B cell (primary cell): ENCODE data around the gene ARHGAP26. TPM values are rescaled to one million over a fixed set of nuclear protein-coding genes. Genes with fewer than 3 reads are reported as not detected.

ENCODE experiments used
- ATAC-seq: fragments of 200-7000 bp; cut with Tn5 transposase; one replicate; pipeline ENCODE4 v1.10.0; 2021; ENCODE audit warnings: low read depth, mild to moderate bottlenecking, moderate number of reproducible peaks, moderate library complexity
- CTCF ChIA-PET: fragments of 350-600 bp; sonication (Branson Sonifier 250); formaldehyde crosslinking; loops from one replicate; lab custom pipeline; 2021; ENCODE audit warnings: antibody characterized with exemption, inconsistent platforms; lab: Charles Lee
- POLR2A ChIA-PET: fragments of 350-600 bp; sonication (Branson Sonifier 250); formaldehyde crosslinking; loops from one replicate; lab custom pipeline; 2021; ENCODE audit warnings: antibody characterized with exemption; lab: Charles Lee
- DNase-seq: peaks from one replicate; pipeline ENCODE4 v3.0.0; 2013
- H2AFZ ChIP-seq: 2 replicates; pipeline ENCODE4 v1.6.1; 2012; ENCODE audit warnings: mild to moderate bottlenecking, low read depth, low read length; ENCODE audit not compliant: insufficient read depth, poor library complexity, severe bottlenecking
- H3K27ac ChIP-seq, 2 donors: 1 replicate in 1 of 2; 2 replicates in 1 of 2; pipeline ENCODE4 v1.5.1; 2012 to 2013; ENCODE audit warnings: low read length in 2 of 2, mild to moderate bottlenecking in 2 of 2, moderate library complexity in 1 of 2
- H3K27me3 ChIP-seq, 4 experiments: fragments of 200-600 bp in 1 of 4; sonication (generic) in 1 of 4; replicated peaks in 1 of 4; 1 replicate in 2 of 4; 2 replicates in 2 of 4; pipeline versions ENCODE4 v1.6.1 to v1.7.0; 2013 to 2016; ENCODE audit warnings: low read length in 3 of 4, mild to moderate bottlenecking in 2 of 4, mixed read lengths in 1 of 4, moderate library complexity in 1 of 4; ENCODE audit not compliant: insufficient read depth in 4 of 4, control insufficient read depth in 3 of 4; ENCODE audit errors: control extremely low read depth in 1 of 4
- H3K36me3 ChIP-seq, 2 experiments: replicated peaks in 1 of 2; 1 replicate in 1 of 2; 2 replicates in 1 of 2; pipeline versions ENCODE4 v1.6.1 to v1.7.1; 2013; ENCODE audit warnings: low read length in 1 of 2; ENCODE audit not compliant: insufficient read depth in 2 of 2, control insufficient read depth in 1 of 2; ENCODE audit errors: control extremely low read depth in 1 of 2, extremely low read depth in 1 of 2
- H3K4me1 ChIP-seq, 2 donors: fragments of 200-600 bp in 1 of 2; sonication (generic) in 1 of 2; 1 replicate in 1 of 2; 2 replicates in 1 of 2; pipeline versions ENCODE4 v1.5.1 to v1.6.1; 2013 to 2017; ENCODE audit warnings: low read length in 2 of 2; ENCODE audit not compliant: control insufficient read depth in 2 of 2, insufficient read depth in 2 of 2
- H3K4me2 ChIP-seq: replicated peaks from 2 replicates; pipeline ENCODE3; 2012; ENCODE audit warnings: mild to moderate bottlenecking, low read depth, low read length; ENCODE audit not compliant: poor library complexity, severe bottlenecking
- H3K4me3 ChIP-seq, 5 experiments: fragments of 200-600 bp in 1 of 5; sonication (generic) in 1 of 5; 1 replicate in 3 of 5; 2 replicates in 2 of 5; pipeline versions ENCODE4 v1.5.1 to v1.7.0; 2011 to 2016; ENCODE audit warnings: low read length in 4 of 5, mild to moderate bottlenecking in 4 of 5, low read depth in 2 of 5, control low read depth in 1 of 5, moderate library complexity in 1 of 5; ENCODE audit not compliant: insufficient read depth in 1 of 5; ENCODE audit errors: control extremely low read depth in 1 of 5, extremely low read depth in 1 of 5
- H3K79me2 ChIP-seq: fragments of 200-600 bp; sonication (generic); one replicate; pipeline ENCODE4 v1.6.0; 2016; ENCODE audit warnings: low read length; ENCODE audit not compliant: control insufficient read depth, insufficient read depth
- H3K9ac ChIP-seq: fragments of 200-600 bp; sonication (generic); 2 replicates; pipeline ENCODE4 v1.6.1; 2017; ENCODE audit warnings: mild to moderate bottlenecking, low read length, moderate library complexity
- H3K9me3 ChIP-seq, 3 donors: one replicate each; pipeline versions ENCODE4 v1.6.1 to v1.7.1; 2013; ENCODE audit warnings: low read length in 2 of 3; ENCODE audit not compliant: control insufficient read depth in 2 of 3, insufficient read depth in 1 of 3; ENCODE audit errors: control extremely low read depth in 1 of 3
- H4K20me1 ChIP-seq: 2 replicates; pipeline ENCODE4 v1.6.0; 2012; ENCODE audit warnings: mild to moderate bottlenecking, low read length; ENCODE audit not compliant: insufficient read depth, control insufficient read depth, poor library complexity, severe bottlenecking
- H3K27ac Mint-ChIP-seq: one replicate; pipeline ENCODE4 v1.8.0; 2021; ENCODE audit warnings: mixed read lengths
- H3K27me3 Mint-ChIP-seq: one replicate; pipeline ENCODE4 v1.8.0; 2021; ENCODE audit warnings: mixed read lengths
- H3K4me1 Mint-ChIP-seq: one replicate; pipeline ENCODE4 v1.8.0; 2021; ENCODE audit warnings: mixed read lengths
- H3K4me3 Mint-ChIP-seq: one replicate; pipeline ENCODE4 v1.8.0; 2021; ENCODE audit warnings: mixed read lengths
- H3K9me3 Mint-ChIP-seq: one replicate; pipeline ENCODE4 v1.8.0; 2022; ENCODE audit warnings: mixed read lengths; ENCODE audit not compliant: insufficient read depth
- CTCF ChIP-seq: fragments of 200-600 bp; IDR thresholded peaks from one replicate; pipeline ENCODE4 v1.8.0; 2022; ENCODE audit warnings: antibody characterized with exemption, mild to moderate bottlenecking
- EZH2 ChIP-seq: IDR thresholded peaks from 2 replicates; pipeline ENCODE4 v1.6.1; 2012; ENCODE audit warnings: borderline replicate concordance, low read depth, mild to moderate bottlenecking, moderate library complexity, low read length; ENCODE audit not compliant: insufficient read depth, poor library complexity, severe bottlenecking
- WGBS: methylation state at CpG from one replicate; pipeline ENCODE4 v1.1.5; 2013; ENCODE audit warnings: missing lambda C conversion rate; ENCODE audit not compliant: insufficient coverage; 5-methylcytosine and 5-hydroxymethylcytosine counted together
- intact Hi-C: fragments of 100-400 bp; cut with micrococcal nuclease; formaldehyde crosslinking; loops from one replicate; pipeline ENCODE4 v1.10.0; 2022
- polyA plus RNA-seq: library from polyadenylated mRNA; depleted of rRNA; stranded (reverse); fragments of >200 nt; gene quantifications from 2 replicates; pipeline ENCODE4 v1.2.3, GENCODE V29; 2012
- total RNA-seq, 2 donors: library from RNA; stranded (reverse); fragments of 120-200 nt in 1 of 2; gene quantifications; 1 replicate in 1 of 2; 2 replicates in 1 of 2; pipeline versions ENCODE4 v1.2.3 to v1.2.4, GENCODE V29; 2013 to 2022

ARHGAP26 gene
- total and polyA plus RNA-seq, 2 donors (not counting 1 experiment from before 2014, with no cell fraction given), result 1.8 to 22.5 TPM

- DNase-seq (no peak), ATAC-seq (no peak)
- no peak overlapping the region for H3K27ac Mint-ChIP-seq
- POLR2A ChIA-PET, result interaction anchor here (0.6 kb wide), 1 partner anchor 46 kb away, joined by 3 read pairs; no protein-coding TSS in a partner anchor
- Histone ChIP-seq H3K4me2 (no peak overlapping the region), H3K79me2 (peaks cover 7% of the 10 kb centered on the region), H3K4me3 (no peak overlapping the region), H3K9me3 (no peaks in the 10 kb centered on the region), H3K27ac (no peak overlapping the region), H3K36me3 (no peaks in the 10 kb centered on the region), H3K27me3 (no peaks in the 10 kb centered on the region), H3K9ac (no peak overlapping the region), H2AFZ (no peak overlapping the region), H4K20me1 (no peaks in the 10 kb centered on the region), H3K4me1 (peaks cover 21 to 27% of the 10 kb centered on the region in 2 donors)
- H3K27me3 Mint-ChIP-seq, result no peaks in the 10 kb centered on the region
- no peak overlapping the region for H3K4me3 Mint-ChIP-seq
- intact Hi-C loops, result no loop called here
- no peak for TF ChIP-seq EZH2
- no peak for TF ChIP-seq CTCF
- peaks cover 28% of the 10 kb centered on the region for H3K4me1 Mint-ChIP-seq
- H3K9me3 Mint-ChIP-seq, result no peaks in the 10 kb centered on the region
- WGBS, result 100% methylated on average over 1 of the region's 6 CpGs
- CTCF ChIA-PET, result interaction anchor here (0.6 kb wide), 1 partner anchor 39 kb away, joined by 4 read pairs; no protein-coding TSS in a partner anchor
These were observed 73.1 kb downstream of the ARHGAP26 start for GRCh38 chr5:142842994-142843905.

GRCh38 chr5:142844866-142845265, 74.7 kb downstream of the ARHGAP26 start:
- whole genome bisulfite sequencing, result 71% methylated on average over 6 of the region's 7 CpGs
- H3K4me1 Mint-ChIP-seq, result peaks cover 28% of the 10 kb centered on the region
- H3K27ac Mint-ChIP-seq, result peak overlapping the region; percentile 81
- peak overlapping the region; percentile 72 for H3K4me3 Mint-ChIP-seq
- Histone ChIP-seq H3K27ac (peak overlapping the region; percentile 37 to 66), H3K79me2 (peaks cover 8% of the 10 kb centered on the region), H3K4me2 (peak overlapping the region; percentile 46), H3K9me3 (no peaks in the 10 kb centered on the region), H3K4me3 (no peak overlapping the region), H2AFZ (peak overlapping the region; percentile 54), H4K20me1 (no peaks in the 10 kb centered on the region), H3K27me3 (no peaks in the 10 kb centered on the region), H3K9ac (peak overlapping the region; percentile 19), H3K4me1 (peaks cover 21 to 27% of the 10 kb centered on the region in 2 donors), H3K36me3 (no peaks in the 10 kb centered on the region)
- H3K9me3 Mint-ChIP-seq, result no peaks in the 10 kb centered on the region
- H3K27me3 Mint-ChIP-seq, result no peaks in the 10 kb centered on the region
- DNase-seq (no peak), ATAC-seq (no peak)
- ChIA-PET POLR2A (no interaction called here), CTCF (interaction anchor here (0.7 to 1.7 kb wide), 6 partner anchors 22 to 131 kb away, joined by 3 to 6 read pairs (median 3); no protein-coding TSS in a partner anchor)
- intact Hi-C loops, result no loop called here
- TF ChIP-seq EZH2 (no peak), CTCF (no peak)
